ENCODE measurements around the gene ACTR2. TPM values are rescaled to one million over a fixed set of nuclear protein-coding genes. Genes with fewer than 3 reads are reported as not detected.

ACTR2 gene
- total RNA-seq, 1 donor from 2014 or later: 223 TPM

DNA sequence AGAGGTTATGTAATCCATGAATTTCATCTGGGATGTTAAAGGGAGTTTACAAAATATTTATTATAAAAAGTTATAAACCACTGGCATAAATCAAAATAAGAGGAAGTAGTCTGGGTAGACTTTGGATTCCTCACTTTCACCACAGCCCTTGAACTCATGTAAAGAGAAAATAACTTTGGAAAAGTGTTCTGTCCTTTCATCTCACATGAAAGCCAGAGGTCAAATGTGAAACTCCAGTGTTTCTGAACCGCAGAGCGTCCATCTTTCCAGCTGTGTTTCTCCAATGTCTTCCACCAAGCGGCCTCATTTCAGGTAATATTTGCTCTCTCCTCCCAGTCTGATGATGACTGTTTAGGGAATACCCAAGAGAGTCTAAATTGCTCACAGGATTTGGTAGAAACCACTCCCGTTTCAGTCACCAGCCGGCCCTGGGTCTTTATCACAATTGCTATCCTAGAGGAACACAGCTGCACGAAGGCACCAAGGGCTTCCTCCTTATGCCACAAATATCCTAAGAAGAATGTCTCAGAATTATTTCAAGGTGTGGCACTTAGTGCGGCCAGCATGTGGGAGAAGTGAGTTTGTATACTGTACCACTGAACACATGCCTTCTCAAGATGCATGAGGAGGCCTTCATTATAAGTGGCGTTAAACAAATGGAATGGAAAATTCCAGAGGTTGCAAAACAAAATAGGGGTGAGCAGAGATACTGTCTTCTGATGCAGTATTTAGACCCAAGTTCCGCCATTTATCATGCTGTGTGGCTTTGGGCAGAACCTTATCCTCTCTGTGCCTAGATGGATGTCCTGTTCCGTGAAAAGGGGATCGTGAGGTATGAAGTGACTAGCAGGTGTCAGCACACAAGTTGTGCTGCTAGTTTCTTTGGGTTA, 63.8 kb downstream of the ACTR2 start:
- TF ChIP-seq, protein P1, sequence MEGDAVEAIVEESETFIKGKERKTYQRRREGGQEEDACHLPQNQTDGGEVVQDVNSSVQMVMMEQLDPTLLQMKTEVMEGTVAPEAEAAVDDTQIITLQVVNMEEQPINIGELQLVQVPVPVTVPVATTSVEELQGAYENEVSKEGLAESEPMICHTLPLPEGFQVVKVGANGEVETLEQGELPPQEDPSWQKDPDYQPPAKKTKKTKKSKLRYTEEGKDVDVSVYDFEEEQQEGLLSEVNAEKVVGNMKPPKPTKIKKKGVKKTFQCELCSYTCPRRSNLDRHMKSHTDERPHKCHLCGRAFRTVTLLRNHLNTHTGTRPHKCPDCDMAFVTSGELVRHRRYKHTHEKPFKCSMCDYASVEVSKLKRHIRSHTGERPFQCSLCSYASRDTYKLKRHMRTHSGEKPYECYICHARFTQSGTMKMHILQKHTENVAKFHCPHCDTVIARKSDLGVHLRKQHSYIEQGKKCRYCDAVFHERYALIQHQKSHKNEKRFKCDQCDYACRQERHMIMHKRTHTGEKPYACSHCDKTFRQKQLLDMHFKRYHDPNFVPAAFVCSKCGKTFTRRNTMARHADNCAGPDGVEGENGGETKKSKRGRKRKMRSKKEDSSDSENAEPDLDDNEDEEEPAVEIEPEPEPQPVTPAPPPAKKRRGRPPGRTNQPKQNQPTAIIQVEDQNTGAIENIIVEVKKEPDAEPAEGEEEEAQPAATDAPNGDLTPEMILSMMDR (IDR thresholded peaks at IDR 0.05; ENCODE audit: partially characterized antibody, unreplicated experiment): no peak
- Mint-ChIP-seq H3K27me3 (ENCODE audit: unreplicated experiment) (peaks cover 7% of the 10 kb centered on the region), H3K4me3 (ENCODE audit: unreplicated experiment) (no peak overlapping the region), H3K36me3 (ENCODE audit: unreplicated experiment) (no peaks in the 10 kb centered on the region), H3K9me3 (ENCODE audit: unreplicated experiment) (peaks cover 4% of the 10 kb centered on the region), H3K27ac (ENCODE audit: unreplicated experiment) (no peak overlapping the region), H3K4me1 (ENCODE audit: low read depth, unreplicated experiment) (peaks cover 24% of the 10 kb centered on the region)
- no peak for DNase-seq

DNA sequence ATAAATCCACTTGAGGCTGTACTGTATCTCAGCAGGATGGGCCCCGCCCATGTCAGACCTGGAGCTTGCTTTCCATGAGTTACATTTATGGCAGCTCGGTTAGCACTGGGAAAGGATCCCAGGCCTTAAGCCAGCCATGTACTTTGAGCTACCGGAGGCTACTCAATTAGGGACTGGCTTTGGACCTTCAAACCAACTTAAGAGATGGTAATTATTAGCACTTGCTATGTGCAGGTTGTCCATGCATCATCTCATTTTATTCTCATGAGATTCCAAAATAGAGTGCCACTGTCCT, 64.4 kb downstream of the ACTR2 start:
- H3K4me3 Mint-ChIP-seq (ENCODE audit: unreplicated experiment): no peak overlapping the region
- H3K27me3 Mint-ChIP-seq (ENCODE audit: unreplicated experiment): peaks cover 7% of the 10 kb centered on the region
- TF ChIP-seq, protein P1 (IDR thresholded peaks at IDR 0.05; ENCODE audit: partially characterized antibody, unreplicated experiment): no peak
- H3K36me3 Mint-ChIP-seq (ENCODE audit: unreplicated experiment): no peaks in the 10 kb centered on the region
- no peak overlapping the region for H3K27ac Mint-ChIP-seq (ENCODE audit: unreplicated experiment)
- no peak for DNase-seq
- peaks cover 24% of the 10 kb centered on the region for H3K4me1 Mint-ChIP-seq (ENCODE audit: low read depth, unreplicated experiment)
- H3K9me3 Mint-ChIP-seq (ENCODE audit: unreplicated experiment): peaks cover 4% of the 10 kb centered on the region

DNA sequence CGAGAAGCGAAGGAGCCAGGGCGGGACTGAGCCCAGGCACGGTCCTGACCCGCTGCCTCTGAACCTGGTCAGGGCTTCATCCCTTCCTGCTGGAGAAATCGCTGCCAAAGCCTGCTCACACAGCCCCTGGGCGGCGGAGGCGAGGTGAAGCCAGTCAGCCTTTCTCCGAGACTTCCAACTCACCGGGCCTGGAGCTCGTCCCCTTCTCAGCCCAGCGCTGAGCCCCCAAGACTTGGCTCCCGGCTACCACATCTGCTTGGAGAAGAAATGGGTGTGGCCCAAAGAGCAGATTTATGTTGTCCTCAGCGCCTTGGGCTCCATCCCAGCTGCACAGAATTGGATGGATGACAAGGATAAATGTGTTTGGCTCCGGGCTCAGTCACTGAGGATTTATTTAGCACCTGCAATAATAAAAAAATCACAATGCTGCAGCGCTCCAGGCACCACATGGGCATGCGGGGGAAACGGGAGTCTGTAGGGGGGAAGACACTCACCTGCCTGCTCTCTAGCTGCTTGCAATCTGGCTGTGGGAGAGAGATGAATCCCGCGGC, 64.9 kb downstream of the ACTR2 start:
- DNase-seq: no peak
- peaks cover 7% of the 10 kb centered on the region for H3K27me3 Mint-ChIP-seq (ENCODE audit: unreplicated experiment)
- H3K9me3 Mint-ChIP-seq (ENCODE audit: unreplicated experiment): peaks cover 4% of the 10 kb centered on the region
- no peak overlapping the region for H3K4me3 Mint-ChIP-seq (ENCODE audit: unreplicated experiment)
- TF ChIP-seq, protein P1 (IDR thresholded peaks at IDR 0.05; ENCODE audit: partially characterized antibody, unreplicated experiment): no peak
- peaks cover 24% of the 10 kb centered on the region for H3K4me1 Mint-ChIP-seq (ENCODE audit: low read depth, unreplicated experiment)
- H3K27ac Mint-ChIP-seq (ENCODE audit: unreplicated experiment): no peak overlapping the region
- H3K36me3 Mint-ChIP-seq (ENCODE audit: unreplicated experiment): no peaks in the 10 kb centered on the region

DNA sequence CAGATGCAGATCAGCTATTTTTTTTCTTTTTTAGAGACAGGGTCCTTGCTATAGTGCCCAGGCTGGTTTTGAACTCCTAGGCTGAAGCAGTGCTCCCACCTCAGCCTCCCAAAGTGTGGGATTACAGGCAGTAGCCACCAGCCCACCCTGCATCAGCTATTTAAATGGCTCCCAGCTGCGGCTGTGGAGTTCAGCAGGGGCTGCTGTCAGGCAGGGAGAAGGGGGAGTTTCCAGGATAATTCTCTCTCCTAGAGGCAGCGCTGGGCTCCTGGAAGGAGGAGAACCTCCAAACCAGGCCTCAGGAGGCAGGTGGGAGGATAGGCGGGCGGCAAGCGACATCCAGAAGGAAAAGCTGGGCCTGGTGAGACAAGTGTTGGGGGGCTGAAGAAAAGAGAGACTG, 65.7 kb downstream of the ACTR2 start:
- Mint-ChIP-seq H3K4me3 (ENCODE audit: unreplicated experiment) (no peak overlapping the region), H3K36me3 (ENCODE audit: unreplicated experiment) (no peaks in the 10 kb centered on the region), H3K4me1 (ENCODE audit: low read depth, unreplicated experiment) (peaks cover 24% of the 10 kb centered on the region), H3K9me3 (ENCODE audit: unreplicated experiment) (peaks cover 4% of the 10 kb centered on the region), H3K27me3 (ENCODE audit: unreplicated experiment) (peaks cover 7% of the 10 kb centered on the region), H3K27ac (ENCODE audit: unreplicated experiment) (no peak overlapping the region)
- TF ChIP-seq, protein P1 (IDR thresholded peaks at IDR 0.05; ENCODE audit: partially characterized antibody, unreplicated experiment): no peak
- DNase-seq: no peak

DNA sequence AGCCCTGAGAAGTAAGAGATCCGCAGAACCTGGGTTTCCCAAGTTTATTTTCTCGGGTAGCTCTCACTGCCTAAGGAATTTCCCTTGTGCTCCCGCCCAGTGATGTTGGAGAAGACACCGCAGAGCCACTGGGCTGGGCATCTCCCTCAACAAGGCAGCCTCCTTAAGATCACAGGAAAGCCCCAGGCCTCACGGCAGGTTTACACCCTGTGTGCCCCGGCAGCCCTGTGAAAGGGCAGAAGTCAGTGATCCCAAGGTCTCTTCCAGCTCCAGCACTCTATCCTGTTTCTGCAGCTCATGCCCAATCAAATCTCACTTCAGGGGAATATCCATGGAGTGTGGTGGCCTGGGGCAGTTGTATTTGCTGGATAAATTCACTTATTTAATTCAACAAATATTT, 66.5 kb downstream of the ACTR2 start:
- TF ChIP-seq, protein P1 (IDR thresholded peaks at IDR 0.05; ENCODE audit: partially characterized antibody, unreplicated experiment): no peak
- H3K27me3 Mint-ChIP-seq (ENCODE audit: unreplicated experiment): peaks cover 7% of the 10 kb centered on the region
- DNase-seq: no peak
- H3K9me3 Mint-ChIP-seq (ENCODE audit: unreplicated experiment): peaks cover 4% of the 10 kb centered on the region
- H3K27ac Mint-ChIP-seq (ENCODE audit: unreplicated experiment): no peak overlapping the region
- peaks cover 24% of the 10 kb centered on the region for H3K4me1 Mint-ChIP-seq (ENCODE audit: low read depth, unreplicated experiment)
- H3K4me3 Mint-ChIP-seq (ENCODE audit: unreplicated experiment): no peak overlapping the region
- no peaks in the 10 kb centered on the region for H3K36me3 Mint-ChIP-seq (ENCODE audit: unreplicated experiment)

Measured in glutamatergic neuron (in vitro differentiated cells).